Regular cardiac myocyte (primary cell): ENCODE results near the gene GPN3. TPM values are rescaled to one million over a fixed set of nuclear protein-coding genes. Genes with fewer than 3 reads are reported as not detected.

ENCODE experiments used
- total RNA-seq: library from RNA; depleted of rRNA; stranded (reverse); fragments of >200 nt; gene quantifications from 2 replicates; pipeline ENCODE4 v1.2.3, GENCODE V29; 2014

GPN3 gene
- total RNA-seq, result 19.4 and 45.8 TPM in 2 replicates

GRCh38 chr12:110468214-110469048 lies at the start of gene GPN3, which contains the start of gene FAM216A:
TSS of gene GPN3 (minus strand) at chr12:110468257. CDS start at chr12:110468203, 54 bp downstream.
TSS of gene FAM216A (plus strand) at chr12:110468845. CDS start at chr12:110468876, 31 bp downstream.

GRCh38 chr12:110501752-110502738 lies 34.0 kb upstream of the GPN3 start, which contains the start of the genes RAD9B and VPS29:
TSS of gene RAD9B (plus strand) at chr12:110502331. CDS start at chr12:110502338, 7 bp downstream.
TSS of gene VPS29 (minus strand) at chr12:110502111. CDS start at chr12:110502051, 60 bp downstream.

GRCh38 chr12:110449799-110450497 lies 18.1 kb downstream of the GPN3 start, which contains the start of gene ARPC3:
TSS of gene ARPC3 (minus strand) at chr12:110450337. CDS start at chr12:110450260, 77 bp downstream.

GRCh38 chr12:110403146-110403975 lies 64.7 kb downstream of the GPN3 start, which contains the start of gene ANAPC7:
TSS of gene ANAPC7 (minus strand) at chr12:110403708. CDS start at chr12:110403627, 81 bp downstream.

Other genes starting within 250 kb of the GPN3 start
- 122 and 134 TPM in 2 replicates for gene ATP2A2, start 187.0 kb downstream of the GPN3 start, total RNA-seq
- gene ANAPC7, start 64.5 kb downstream of the GPN3 start, total RNA-seq, result 43.7 and 57.5 TPM in 2 replicates
- gene ARPC3, start 17.9 kb downstream of the GPN3 start, total RNA-seq, result 366 and 438 TPM in 2 replicates
- 22.0 and 29.3 TPM in 2 replicates for gene FAM216A, start 588 bp upstream of the GPN3 start, total RNA-seq
- 42.0 and 87.4 TPM in 2 replicates for gene VPS29, start 33.9 kb upstream of the GPN3 start, total RNA-seq
- 0.28 and 0.58 TPM in 2 replicates for gene RAD9B, start 34.1 kb upstream of the GPN3 start, total RNA-seq
- 5.6 and 7.5 TPM in 2 replicates for gene PPTC7, start 115.1 kb upstream of the GPN3 start, total RNA-seq
- gene TCTN1, start 145.9 kb upstream of the GPN3 start, total RNA-seq, result 11.3 and 27.9 TPM in 2 replicates
- gene HVCN1, start 220.9 kb upstream of the GPN3 start, total RNA-seq, result 1.5 and 2.5 TPM in 2 replicates